AG08396 (cell line): ENCODE measurements around the gene SLC16A3.
A peak's percentile ranks its signal among the peaks of the same experiment; 100 is the strongest.
"Not testable (repeated sequence)": the region's sequence is repeated elsewhere in the genome, so short reads cannot be mapped to it uniquely, and the experiment has no call there.

Experiments used
- DNase-seq: peaks from one replicate; pipeline ENCODE4 v3.0.0; 2012; ENCODE audit warnings: low spot score, mixed read lengths

Gene SLC16A3

DNA sequence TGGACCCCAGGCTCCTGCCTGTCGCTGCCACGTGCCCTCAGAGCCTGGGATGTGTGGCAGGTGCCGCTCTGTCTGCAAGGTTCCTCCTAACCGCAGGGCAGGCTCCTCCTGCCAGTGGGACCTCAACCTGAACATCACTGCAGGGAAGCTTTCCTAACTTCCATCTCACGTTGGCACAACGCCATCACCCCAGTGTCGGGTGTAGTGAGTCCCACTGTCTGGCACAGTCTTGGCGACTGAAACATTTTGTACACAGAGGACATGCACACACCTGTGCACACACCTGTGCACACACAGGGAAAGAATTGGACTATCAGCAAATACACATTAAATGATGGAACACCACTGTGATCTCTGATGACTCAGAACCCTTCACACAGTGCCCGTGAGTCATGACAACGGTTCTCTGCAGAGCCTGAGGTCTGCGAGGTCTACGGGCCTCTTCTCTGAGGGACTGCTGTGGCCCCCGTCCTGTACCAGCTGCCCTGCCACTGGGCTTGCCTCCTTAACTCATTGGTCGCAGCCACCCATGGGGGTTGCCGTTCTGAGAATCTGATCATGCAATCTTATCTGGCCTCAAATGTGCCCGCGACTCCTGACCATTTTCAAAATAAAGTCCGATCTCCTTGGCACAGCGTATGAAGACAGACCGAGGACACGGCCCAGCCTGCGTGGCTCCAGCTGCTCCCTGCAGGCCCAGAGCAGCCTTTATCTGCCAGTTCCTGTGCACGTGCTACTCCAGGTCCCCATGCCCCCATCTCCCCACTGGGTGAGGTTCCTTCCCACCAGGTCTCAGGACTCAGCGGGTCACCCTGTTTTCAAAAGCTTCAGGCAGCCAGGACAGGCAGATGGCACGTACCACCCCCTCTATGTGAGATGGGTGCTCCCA is 23.8 kb upstream of the SLC16A3 start:
- DNase-seq = peak; percentile 77

DNA sequence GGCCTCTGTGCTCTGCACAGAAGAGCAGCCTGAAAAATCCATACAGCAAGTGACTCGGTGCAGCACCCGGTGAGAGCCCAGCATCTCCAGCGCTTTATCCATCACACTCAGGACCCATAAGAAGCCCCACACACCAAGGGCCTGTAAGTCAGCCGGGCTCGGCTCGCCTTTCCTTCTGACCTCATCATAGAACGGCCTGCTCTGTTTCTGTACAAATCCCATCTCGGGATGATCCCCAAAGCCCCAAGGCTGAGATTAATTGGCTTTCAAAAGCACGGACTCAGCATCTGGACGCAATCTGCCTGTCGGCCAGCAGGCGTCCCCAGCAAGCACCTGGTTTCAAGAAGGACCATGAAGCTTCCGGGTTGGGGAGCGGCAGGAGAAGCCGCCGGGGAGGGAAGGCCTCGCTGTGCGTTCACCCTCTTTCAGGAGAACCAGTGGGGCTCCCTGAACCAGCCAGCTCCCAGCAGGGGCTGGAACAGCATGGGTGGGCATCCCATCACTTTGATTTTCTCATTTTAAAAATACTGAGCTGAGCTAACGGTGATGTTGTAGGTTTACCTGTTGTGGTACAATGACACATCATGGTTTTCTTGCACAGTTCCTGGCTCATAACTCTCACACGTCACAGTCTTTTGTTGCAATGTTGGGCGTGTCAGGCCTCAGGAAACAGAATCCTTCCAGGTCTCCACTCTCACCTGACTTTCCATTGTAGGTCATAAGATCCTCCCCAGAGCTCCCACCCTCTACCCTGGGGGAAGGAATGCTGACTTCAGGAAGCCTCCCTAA is 22.9 kb upstream of the SLC16A3 start:
- DNase-seq = peak; percentile 88

DNA sequence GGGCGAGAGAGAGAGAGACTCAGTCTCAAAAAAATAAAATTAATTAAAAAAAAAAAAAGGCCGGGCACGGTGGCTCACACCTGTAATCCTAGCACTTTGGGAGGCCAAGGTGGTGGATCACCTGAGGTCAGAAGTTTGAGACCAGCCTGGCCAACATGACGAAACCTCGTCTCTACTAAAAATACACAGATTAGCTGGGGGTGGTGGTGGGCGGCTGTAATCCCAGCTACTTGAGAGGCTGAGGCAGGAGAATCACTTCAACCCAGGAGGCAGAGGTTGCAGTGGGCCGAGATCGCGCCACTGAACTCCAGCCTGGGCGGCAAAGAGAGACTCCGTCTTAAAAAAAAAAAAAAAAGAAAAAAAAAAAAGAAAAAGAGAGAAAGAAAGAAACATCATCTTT is 18.2 kb upstream of the SLC16A3 start:
- DNase-seq = not testable (repeated sequence)

DNA sequence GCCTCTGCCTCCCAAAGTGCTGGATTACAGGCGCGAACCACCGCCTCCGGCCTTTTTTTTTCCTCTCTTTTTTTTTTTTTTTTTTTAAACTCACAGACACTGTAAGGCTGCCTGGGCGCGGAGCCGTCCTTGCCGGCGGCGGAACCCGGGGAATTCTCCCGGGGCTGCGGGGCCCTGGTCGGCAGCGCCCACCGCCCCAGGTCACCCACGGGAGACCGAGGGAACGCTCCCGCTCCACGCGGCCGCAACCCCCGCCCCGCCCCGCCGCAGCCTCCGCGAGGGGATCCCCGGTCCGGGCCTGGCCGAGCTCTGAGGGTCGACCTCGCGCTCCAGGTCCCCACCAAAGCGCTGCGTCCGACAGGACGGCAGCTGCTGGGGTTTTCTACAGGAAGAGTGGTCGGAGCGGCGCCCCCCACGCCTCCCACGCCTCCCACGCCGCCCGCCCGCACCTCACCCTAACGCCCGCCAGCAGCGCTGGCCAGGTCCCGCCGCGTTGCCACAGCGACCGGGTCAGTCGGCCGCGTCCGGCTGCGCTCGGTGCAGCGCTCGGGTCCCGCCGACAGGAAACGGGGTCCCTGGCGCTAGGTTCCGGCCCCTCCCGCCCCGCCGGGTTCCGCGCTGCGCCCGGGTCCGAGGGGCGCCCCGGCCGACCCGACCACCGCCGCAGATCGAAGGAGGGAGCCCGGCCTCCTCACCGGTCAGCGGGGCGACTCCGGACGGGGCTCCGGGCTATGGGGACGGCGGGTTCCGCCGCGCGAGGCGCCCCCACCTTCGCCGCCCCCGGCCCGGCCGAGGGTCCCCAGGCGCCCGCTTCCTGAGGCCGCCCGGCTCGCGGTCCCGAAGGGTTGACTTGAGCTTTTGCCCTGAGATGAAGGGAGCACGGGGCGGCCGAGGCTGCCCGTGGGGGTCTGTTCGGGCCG is 16.3 kb upstream of the SLC16A3 start, which contains the start of gene CCDC57:
CCDC57 (minus strand) TSS at position 512 of the 920 bp plus-strand sequence. CDS start 10,898 bp downstream, outside the sequence.
- peak; percentile 97 for DNase-seq

DNA sequence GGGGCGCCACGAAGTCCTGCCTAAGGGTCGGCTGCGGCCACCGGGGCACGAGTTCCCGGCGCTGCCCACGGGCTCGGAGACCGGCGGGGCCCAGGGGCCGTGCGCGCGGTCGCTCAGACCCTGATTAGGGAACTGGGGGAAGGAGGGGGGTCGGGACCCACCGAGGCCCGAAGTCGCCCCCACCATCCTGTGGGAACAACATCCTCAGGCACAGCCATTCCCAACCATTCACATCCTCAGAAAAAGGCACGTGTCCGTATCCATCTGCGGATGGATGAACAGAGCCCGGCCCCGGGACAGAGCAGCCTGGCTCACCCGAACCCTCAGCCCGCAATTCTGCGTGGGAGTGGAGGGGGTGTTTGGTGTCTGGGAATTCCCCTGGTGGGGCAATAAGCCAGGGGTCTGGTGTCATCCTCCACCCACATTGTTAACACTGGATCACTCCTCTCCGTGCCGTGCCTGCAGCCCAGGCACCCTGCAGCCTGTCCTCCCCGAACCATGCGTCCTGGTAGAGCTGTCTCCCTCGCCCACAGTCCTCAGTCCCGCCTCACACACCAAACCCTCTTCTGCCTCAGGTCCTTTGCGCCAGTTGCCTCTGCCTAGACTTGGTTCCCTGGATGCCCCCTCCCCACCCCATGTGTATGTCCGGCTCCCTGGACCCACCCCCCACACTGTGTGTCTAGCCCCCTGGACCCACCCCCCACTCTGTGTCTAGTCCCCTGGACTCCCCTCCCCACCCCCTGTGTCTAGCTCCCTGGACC is 15.4 kb upstream of the SLC16A3 start:
- peak; percentile 91 for DNase-seq

DNA sequence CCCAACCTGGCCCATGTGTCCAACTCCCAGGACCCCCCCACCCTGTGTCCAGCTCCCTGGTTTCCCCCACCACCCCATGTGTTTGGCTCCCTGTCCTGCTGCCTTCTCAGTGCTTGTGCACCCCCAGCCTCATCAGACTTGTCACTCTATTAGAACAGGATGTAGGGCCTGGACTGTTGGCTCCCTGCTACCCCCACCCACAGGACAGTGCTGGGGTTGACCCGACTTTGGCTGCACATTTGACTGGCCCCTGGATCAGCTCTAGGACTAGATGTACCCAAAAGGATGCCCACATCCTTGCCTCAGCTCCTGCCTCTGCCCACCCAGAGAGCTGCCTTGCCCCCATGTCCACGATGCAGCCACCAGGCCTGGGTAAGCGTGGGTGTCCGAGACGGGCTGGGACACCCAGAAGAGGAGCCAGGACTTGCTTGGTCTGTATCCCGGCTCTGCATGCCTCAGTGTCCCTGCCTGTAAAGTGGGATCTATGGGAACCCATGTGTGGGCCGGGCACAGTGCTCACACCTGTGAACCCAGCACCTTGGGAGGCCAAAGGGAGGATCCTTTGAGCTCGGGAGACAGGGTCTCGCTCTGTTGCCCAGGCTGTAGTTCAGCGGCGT is 14.7 kb upstream of the SLC16A3 start:
- DNase-seq = no peak

DNA sequence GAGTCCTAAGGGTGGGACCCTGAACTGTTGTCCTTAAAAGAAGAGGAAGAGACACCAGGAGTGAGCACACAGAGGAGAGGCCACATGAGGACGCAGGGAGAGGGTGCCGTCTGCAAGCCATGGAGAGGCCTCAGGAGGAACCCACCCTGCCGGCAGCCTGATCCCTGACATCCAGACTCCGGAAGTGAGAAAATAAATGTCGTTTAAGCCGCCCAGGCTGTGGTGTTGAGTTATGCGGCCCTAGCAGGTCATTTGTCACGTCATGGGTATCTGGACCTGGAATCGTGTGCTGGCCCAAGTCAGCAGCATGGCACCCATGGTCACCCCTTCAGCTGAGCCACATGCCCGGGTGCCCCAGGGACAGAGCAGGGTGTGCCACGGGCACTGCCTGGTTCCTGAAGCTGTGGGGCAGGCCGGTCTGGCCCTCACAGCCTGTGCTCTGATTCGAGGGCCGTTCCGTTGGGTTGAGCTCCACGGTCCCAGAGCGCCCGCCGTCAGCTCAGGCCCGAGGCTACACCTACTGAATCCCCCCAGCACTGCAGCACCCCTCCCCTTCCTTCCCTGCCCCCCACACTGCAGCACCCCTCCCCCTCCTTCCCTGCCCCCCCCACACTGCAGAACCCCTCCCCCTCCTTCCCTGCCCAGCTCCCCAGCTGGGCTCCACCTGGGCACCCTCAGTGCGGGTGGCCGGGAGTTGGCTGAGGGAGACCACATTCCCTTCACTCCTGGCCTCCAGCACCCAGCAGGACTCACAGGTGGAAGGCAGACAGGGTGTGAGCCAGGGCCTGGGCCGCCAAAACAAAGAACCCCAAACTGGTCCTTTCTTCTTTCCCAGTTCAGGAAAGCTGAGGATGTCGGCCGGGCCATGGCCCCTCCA is 13.5 kb upstream of the SLC16A3 start:
- peak; percentile 80 for DNase-seq

DNA sequence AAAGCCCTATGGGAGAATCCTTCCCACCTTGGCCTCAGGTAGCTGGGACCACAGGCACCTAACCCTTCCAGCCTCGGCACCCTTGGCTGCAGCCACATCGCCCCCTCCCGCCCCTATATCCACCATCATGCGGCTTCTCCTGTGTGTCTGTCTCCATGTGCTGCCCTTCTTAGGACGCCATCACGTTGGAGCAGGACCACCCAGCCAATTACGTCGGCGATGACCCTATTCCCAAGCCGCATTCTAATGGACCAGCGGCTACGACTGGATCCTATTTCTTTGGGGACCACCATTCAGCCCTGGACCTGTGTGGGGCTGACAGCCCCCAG is 12.9 kb upstream of the SLC16A3 start:
- DNase-seq = no peak

DNA sequence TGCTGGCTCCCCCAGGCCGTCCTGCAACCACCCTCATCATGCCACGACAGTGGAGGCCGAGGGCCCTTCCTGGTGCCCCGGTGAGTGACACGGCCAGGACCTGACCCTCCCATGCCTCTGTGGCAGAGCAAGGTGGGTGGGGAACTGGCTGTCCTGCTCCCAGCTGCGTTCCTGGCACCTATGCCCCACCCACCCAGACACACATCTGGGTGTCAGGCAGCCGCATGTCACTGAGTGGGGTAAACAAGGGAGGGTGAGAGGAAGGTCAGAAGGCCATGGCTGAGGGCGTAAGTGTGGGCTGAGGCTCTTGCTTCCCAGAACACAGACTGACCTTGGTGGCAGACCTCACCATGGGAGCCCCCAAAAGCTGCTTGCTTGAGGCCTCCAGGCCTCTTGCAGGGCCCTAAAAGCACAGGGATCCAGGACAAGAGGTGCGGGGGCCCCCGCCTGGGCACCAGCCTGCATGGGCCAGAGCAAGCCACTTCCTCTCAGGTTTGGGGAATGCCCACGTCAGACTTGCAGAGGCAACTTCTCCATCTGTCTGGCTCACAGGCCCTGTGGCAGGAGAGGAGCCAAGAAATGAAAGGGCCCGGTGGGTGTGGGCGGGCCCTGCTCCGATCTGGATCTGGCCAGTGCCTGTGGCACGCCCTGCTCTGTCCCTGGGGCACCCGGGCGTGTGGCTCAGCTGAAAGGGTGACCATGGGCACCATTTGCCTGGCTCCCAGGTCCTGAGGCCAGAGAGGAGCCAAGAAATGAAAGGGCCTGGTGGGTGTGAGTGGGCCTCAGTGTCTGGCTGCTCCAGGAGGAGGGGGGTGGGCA is 12.3 kb upstream of the SLC16A3 start:
- DNase-seq = peak; percentile 79

DNA sequence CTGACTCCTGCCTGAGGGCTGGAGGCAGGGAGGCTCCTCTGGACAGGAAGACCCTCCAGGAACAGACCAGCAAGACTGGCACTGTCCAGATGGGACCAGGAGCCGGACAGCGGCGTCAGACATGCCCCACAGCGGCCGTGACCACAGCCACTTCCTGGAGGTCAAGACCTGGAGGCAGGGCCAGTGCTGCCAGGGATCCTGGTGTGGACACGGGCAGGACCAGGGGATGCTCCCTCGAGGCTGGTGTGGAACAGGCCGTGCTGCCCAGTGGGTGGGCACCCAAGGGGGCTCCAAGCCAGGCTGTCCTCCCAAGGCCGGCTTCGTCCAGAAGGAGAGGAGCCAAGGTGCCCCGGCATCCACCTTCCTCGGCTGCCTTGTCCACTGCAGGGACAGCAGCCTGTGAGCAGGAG is 11.7 kb upstream of the SLC16A3 start:
- peak; percentile 30 for DNase-seq

DNA sequence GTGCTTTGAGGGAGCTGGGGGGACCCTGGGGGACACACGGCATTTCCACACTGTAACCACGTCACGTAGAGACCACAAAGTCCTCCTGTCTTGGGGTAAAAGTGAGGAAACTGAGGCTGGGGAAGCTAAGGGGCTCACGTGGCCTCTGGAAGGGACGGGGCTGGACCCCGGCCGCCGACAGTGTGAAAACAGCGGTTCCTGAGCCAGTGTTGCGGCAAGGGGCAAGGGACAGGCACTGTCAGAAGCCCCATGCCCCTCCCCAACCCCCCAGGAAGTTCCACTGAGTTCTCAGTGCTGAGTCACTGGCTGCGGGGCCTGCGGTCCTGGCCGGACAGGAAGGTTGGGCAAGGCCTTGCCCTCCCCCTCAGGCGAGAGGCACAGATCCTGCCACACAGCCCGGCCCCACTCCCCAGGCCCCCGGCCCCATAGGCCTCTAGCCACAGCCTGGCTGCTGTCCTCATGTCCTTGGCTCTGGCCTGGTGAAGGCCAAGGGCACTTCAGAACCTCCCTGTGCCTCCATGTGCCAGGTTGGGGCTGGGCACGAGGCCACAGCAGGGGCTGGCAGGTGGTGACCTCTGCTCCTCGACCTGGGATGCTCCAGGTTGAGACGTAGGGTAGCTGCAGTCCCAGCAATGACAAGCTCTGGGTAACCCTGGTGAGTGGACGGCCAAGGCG is 11.2 kb upstream of the SLC16A3 start:
- peak; percentile 89 for DNase-seq

DNA sequence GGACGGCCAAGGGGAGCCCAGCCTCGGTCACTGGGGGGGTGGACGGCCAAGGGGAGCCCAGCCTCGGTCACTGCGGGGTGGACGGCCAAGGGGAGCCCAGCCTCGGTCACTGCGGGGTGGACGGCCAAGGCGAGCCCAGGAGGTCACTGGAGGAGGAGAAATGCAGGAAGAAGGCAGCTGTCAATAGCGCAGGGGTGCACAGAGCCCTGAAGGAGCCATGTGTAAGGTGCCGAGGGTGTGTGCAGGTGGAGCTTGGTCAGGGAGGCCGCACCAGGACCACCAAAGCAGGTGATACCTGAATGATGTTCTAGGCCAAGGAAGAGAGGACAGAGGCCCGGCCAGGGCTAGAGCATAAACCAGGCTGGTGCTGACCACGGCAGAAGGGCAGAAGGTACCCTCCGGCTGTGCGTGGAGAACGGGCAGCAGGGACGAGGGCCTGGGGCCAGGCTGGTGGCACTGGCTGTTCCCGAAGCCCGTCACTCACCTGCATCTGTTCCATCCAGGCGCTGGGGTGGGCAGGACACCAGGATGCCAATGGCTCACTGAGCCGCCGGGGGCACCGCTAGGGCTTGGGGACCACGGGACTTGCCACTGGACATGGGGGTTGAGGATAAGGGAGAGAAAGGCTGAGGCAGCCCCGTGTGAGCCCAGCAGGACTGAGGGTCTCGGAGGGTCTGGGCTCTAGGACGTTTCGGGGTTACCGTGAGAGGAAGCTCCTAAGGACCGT is 10.3 kb upstream of the SLC16A3 start:
- no peak for DNase-seq

DNA sequence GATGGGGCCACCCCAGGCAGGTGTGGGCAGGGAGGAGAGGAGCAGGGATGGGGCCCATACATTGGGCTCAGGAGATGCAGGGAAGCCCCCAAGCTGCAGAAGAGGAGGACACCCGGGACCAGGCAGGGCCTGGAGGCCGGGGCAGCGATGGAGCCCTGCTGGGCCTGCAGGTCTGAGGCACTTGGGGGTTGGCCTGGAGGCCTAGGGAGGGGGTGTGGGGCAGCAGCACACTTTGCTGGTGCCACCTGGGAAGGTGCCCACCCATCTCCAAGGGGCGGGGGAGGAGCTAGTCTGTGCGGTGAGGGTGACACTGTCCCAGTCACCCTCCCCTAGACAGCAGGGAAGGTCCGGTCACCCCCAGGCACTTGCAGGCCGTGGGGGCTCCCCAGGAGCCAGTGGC is 9.8 kb upstream of the SLC16A3 start:
- no peak for DNase-seq

DNA sequence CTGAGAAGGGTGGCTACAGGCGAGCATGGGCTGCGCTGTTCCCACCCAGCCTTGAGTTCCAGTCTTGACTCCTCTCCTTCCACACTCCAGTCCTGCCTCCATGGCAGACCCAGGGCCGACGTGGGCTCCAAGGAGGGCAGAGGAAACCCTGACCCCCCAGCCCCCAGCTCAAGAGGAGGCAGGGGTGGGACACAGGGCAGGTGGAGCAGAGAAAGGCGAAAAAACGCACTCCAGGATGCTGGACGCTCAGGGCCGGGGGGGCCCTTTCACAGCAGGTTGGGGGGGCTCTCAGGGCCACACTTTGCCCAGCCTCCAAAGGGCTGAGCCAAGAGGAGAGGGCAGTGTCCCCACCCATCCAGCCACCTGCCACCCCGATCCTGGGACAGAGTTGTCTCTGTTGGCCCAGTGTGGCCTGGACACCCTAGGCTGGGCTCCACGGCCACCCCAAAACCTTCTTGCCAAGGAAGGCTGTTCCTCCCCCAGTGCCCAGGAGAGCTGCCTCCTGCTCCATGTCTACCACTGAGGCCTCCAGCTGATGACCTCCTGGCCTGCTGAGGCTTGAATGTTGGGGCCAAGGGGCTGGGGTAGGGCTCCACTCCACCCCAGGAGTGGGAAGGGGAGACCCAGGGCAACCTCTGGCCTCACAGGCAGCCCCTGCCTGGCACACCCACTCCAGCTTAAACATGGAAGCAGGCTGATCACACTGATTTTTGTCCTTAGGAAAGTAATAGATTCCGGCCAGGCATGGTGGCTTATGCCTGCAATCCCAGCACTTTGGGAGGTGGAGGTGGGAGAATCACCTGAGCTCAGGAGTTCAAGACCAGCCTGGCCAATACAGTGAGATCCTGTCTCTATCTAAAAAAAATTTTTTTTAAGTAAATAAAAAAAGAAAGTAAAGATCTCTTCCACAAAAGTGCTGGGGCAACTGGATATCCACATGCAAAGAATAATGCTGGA is 8.8 kb upstream of the SLC16A3 start:
- no peak for DNase-seq

DNA sequence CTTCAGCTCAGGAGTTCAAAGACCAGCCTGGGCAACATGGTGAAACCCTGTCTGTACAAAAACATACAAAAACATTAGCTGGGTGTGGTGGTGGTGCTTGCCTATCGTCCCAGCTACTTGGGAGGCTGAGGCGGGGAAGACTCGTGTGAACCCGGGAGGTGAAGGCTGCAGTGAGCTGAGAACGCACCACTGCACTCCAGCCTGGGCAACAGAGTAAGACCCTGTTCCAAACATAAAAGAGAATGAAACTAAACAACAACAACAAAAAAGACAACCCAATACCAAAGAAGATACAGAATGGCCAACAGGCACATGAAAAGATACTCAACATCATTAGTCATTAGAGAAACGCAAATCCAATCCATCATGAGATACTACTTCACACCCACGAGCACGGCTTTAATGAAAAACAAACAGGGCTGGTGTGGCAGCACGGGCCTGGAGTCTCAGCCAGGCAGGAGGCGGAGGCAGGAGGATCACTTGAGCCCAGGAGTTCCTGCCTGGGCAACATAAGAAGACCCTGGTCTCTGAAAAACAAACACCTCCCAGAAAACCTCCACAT is 7.4 kb upstream of the SLC16A3 start:
- DNase-seq = no peak

DNA sequence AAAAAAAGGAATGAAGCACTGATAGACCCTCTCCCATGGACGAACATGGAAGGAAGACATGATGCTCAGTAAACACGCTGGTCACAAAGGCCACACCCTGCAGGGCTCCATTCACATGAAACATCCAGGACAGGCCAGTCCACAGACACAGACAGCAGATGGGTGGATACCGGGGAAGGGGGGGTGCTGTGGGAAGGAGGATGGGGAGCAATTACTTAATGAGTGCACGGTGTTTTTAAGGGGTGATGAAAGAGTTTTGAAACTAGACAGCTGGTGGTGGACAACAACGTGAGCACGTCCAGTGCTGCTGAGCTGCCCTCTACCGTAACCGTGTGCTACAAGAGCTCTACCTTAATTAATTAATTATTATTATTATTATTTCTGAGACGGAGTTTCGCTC is 6.0 kb upstream of the SLC16A3 start:
- no peak for DNase-seq
